Fibroblast of lung (primary cell): Measurements from ENCODE around the gene GSE1.

ENCODE experiments used
- EZH2 ChIP-seq: IDR thresholded peaks from 2 replicates; pipeline ENCODE4 v1.5.1; 2012; ENCODE audit warnings: low read length, control low read depth, mild to moderate bottlenecking; ENCODE audit errors: missing control alignments
- TF ChIP-seq, protein P1 (sequence below), 2 donors: IDR thresholded peaks in 1 of 2; conservative IDR thresholded peaks in 1 of 2; 1 replicate in 1 of 2; 2 replicates in 1 of 2; pipeline ENCODE4 v1.5.1; 2011 to 2012; ENCODE audit warnings: low read length in 2 of 2, control low read depth in 1 of 2, inconsistent platforms in 1 of 2, low read depth in 1 of 2, mild to moderate bottlenecking in 1 of 2

- TF ChIP-seq, protein P1, sequence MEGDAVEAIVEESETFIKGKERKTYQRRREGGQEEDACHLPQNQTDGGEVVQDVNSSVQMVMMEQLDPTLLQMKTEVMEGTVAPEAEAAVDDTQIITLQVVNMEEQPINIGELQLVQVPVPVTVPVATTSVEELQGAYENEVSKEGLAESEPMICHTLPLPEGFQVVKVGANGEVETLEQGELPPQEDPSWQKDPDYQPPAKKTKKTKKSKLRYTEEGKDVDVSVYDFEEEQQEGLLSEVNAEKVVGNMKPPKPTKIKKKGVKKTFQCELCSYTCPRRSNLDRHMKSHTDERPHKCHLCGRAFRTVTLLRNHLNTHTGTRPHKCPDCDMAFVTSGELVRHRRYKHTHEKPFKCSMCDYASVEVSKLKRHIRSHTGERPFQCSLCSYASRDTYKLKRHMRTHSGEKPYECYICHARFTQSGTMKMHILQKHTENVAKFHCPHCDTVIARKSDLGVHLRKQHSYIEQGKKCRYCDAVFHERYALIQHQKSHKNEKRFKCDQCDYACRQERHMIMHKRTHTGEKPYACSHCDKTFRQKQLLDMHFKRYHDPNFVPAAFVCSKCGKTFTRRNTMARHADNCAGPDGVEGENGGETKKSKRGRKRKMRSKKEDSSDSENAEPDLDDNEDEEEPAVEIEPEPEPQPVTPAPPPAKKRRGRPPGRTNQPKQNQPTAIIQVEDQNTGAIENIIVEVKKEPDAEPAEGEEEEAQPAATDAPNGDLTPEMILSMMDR (conservative IDR thresholded peaks at IDR 0.05 in 1 of 2, IDR thresholded peaks at IDR 0.05 in 1 of 2; ENCODE audit: low read depth in 1 of 2, low read length in 2 of 2), result no peak
- TF ChIP-seq EZH2, result no peak
Measured at GRCh38 chr16:85674418-85674755, 61.3 kb downstream of the GSE1 start.
